Measurements from ENCODE around the gene VAV2.

Gene VAV2

GRCh38 chr9:134028076-134028475 lies 36.0 kb upstream of the VAV2 start:
- no peak for DNase-seq

- DNase-seq: no peak
Measured at GRCh38 chr9:134027561-134027960, 35.4 kb upstream of the VAV2 start.

- no peak for DNase-seq
Measured at GRCh38 chr9:134026981-134027380, 34.9 kb upstream of the VAV2 start.

- DNase-seq: no peak
Measured at GRCh38 chr9:134026581-134026980, 34.5 kb upstream of the VAV2 start.

- no peak for DNase-seq
Measured at GRCh38 chr9:134025606-134026541, 33.8 kb upstream of the VAV2 start.

GRCh38 chr9:134024828-134025605 lies 32.9 kb upstream of the VAV2 start, which contains the start of gene BRD3OS:
Gene BRD3OS, plus strand, starts transcription at chr9:134025481. Its CDS starts 1,267 bp downstream, at chr9:134026748.
- DNase-seq: peak; percentile 86

GRCh38 chr9:134024214-134024792 lies 32.2 kb upstream of the VAV2 start:
- DNase-seq: no peak

GRCh38 chr9:134014946-134015345 lies 22.8 kb upstream of the VAV2 start:
- DNase-seq: no peak

- DNase-seq: no peak
Measured at GRCh38 chr9:134011401-134011800, 19.3 kb upstream of the VAV2 start.

- no peak for DNase-seq
Measured at GRCh38 chr9:134010310-134011173, 18.4 kb upstream of the VAV2 start.

GRCh38 chr9:134007571-134007970 lies 15.4 kb upstream of the VAV2 start:
- DNase-seq: no peak

- no peak for DNase-seq
Measured at GRCh38 chr9:134007150-134007549, 15.0 kb upstream of the VAV2 start.

GRCh38 chr9:134005381-134005780 lies 13.3 kb upstream of the VAV2 start:
- no peak for DNase-seq

GRCh38 chr9:134004881-134005280 lies 12.8 kb upstream of the VAV2 start:
- DNase-seq: no peak

- DNase-seq: no peak
Measured at GRCh38 chr9:134004131-134004873, 12.2 kb upstream of the VAV2 start.

- DNase-seq: no peak
Measured at GRCh38 chr9:134003237-134003636, 11.1 kb upstream of the VAV2 start.

GRCh38 chr9:134002796-134003195 lies 10.7 kb upstream of the VAV2 start:
- DNase-seq: no peak

GRCh38 chr9:133999851-134000265 lies 7.7 kb upstream of the VAV2 start:
- DNase-seq: no peak

- no peak for DNase-seq
Measured at GRCh38 chr9:133998915-133999595, 6.9 kb upstream of the VAV2 start.

- DNase-seq: no peak
Measured at GRCh38 chr9:133997584-133997983, 5.5 kb upstream of the VAV2 start.

All from GF-D8 (cell line).